GM12878 (cell line): Measurements from ENCODE around the gene PLA2G2E. TPM values are rescaled to one million over a fixed set of nuclear protein-coding genes. Genes with fewer than 3 reads are reported as not detected.
A peak's percentile ranks its signal among the peaks of the same experiment; 100 is the strongest.

Experiments
- CBX3 ChIP-seq: fragments of 200-600 bp; sonication (generic); IDR thresholded peaks from 2 replicates; pipeline ENCODE4 v1.6.1; 2016; ENCODE audit warnings: low read depth, borderline replicate concordance
- CEBPB ChIP-seq, 2 experiments: fragments of 150-350 bp in 1 of 2; IDR thresholded peaks; 2 replicates each; pipeline ENCODE4 v1.6.1; 2012 to 2014; ENCODE audit warnings: low read depth in 2 of 2, low read length in 2 of 2, borderline replicate concordance in 1 of 2, inconsistent platforms in 1 of 2
- CHD1 ChIP-seq: IDR thresholded peaks from 2 replicates; pipeline ENCODE4 v1.6.1; 2012; ENCODE audit warnings: low read depth, low read length, improper control_type of control experiment
- CHD4 ChIP-seq: fragments of 200-600 bp; sonication (generic); IDR thresholded peaks from 2 replicates; pipeline ENCODE4 v1.6.1; 2016; ENCODE audit warnings: mild to moderate bottlenecking
- DPF2 ChIP-seq: fragments of 450-650 bp; IDR thresholded peaks from 2 replicates; pipeline ENCODE4 v1.6.1; 2017; ENCODE audit warnings: mild to moderate bottlenecking
- EGR1 ChIP-seq, 2 experiments: IDR thresholded peaks; 1 replicate in 1 of 2; 2 replicates in 1 of 2; pipeline ENCODE4 v1.6.1; 2011 to 2012; ENCODE audit warnings: low read depth in 2 of 2, low read length in 2 of 2, borderline replicate concordance in 1 of 2, mild to moderate bottlenecking in 1 of 2, moderate library complexity in 1 of 2
- IKZF1 ChIP-seq: fragments of 450-650 bp; conservative IDR thresholded peaks from 2 replicates; pipeline ENCODE4 v1.6.1; 2017; ENCODE audit warnings: antibody characterized with exemption, mild to moderate bottlenecking
- IKZF2 ChIP-seq, 2 experiments: fragments of 450-650 bp; IDR thresholded peaks; 2 replicates each; pipeline ENCODE4 v1.6.1; 2017; ENCODE audit warnings: mild to moderate bottlenecking in 2 of 2, moderate library complexity in 2 of 2
- IRF4 ChIP-seq: IDR thresholded peaks from 2 replicates; pipeline ENCODE4 v1.6.1; 2011; ENCODE audit warnings: low read depth, low read length
- MTA2 ChIP-seq: fragments of 450-650 bp; IDR thresholded peaks from 2 replicates; pipeline ENCODE4 v1.6.1; 2016; ENCODE audit warnings: low read depth, mild to moderate bottlenecking, moderate library complexity
- MYC ChIP-seq: IDR thresholded peaks from 2 replicates; pipeline ENCODE4 v1.6.1; 2011; ENCODE audit warnings: mild to moderate bottlenecking, low read length, moderate library complexity, inconsistent platforms; ENCODE audit not compliant: insufficient read depth, insufficient replicate concordance, insufficient read length, severe bottlenecking
- NR2C1 ChIP-seq: fragments of 450-650 bp; IDR thresholded peaks from 2 replicates; pipeline ENCODE4 v1.6.1; 2017; ENCODE audit warnings: antibody characterized with exemption, mild to moderate bottlenecking, moderate library complexity
- POLR2A ChIP-seq: IDR thresholded peaks from 2 replicates; pipeline ENCODE4 v1.6.1; 2011; ENCODE audit warnings: low read depth, mild to moderate bottlenecking, low read length
- RB1 ChIP-seq: fragments of 450-650 bp; formaldehyde crosslinking; IDR thresholded peaks from 2 replicates; pipeline ENCODE4 v1.6.1; 2017; ENCODE audit warnings: mild to moderate bottlenecking, borderline replicate concordance
- SREBF1 ChIP-seq: IDR thresholded peaks from 2 replicates; pipeline ENCODE4 v1.6.1; 2012; ENCODE audit warnings: mild to moderate bottlenecking, low read length
- SUPT20H ChIP-seq: IDR thresholded peaks from 2 replicates; pipeline ENCODE4 v1.6.1; 2011; ENCODE audit warnings: low read depth, mild to moderate bottlenecking, low read length, moderate library complexity, borderline replicate concordance; ENCODE audit not compliant: control insufficient read depth
- SUZ12 ChIP-seq: fragments of 200-600 bp; sonication (generic); IDR thresholded peaks from one replicate; pipeline ENCODE4 v1.6.1; 2018; ENCODE audit warnings: antibody characterized with exemption, mild to moderate bottlenecking; ENCODE audit not compliant: unreplicated experiment
- TCF7 ChIP-seq: IDR thresholded peaks from 2 replicates; pipeline ENCODE4 v1.6.1; 2014; ENCODE audit warnings: antibody characterized with exemption, borderline replicate concordance
- ZNF207 ChIP-seq: fragments of 450-650 bp; IDR thresholded peaks from 2 replicates; pipeline ENCODE4 v1.6.1; 2014; ENCODE audit warnings: antibody characterized with exemption, mild to moderate bottlenecking, borderline replicate concordance
- ZNF217 ChIP-seq: fragments of 450-650 bp; IDR thresholded peaks from 2 replicates; pipeline ENCODE4 v1.6.1; 2017; ENCODE audit warnings: antibody characterized with exemption, mild to moderate bottlenecking
- polyA plus RNA-seq, 11 experiments: library from polyadenylated mRNA; depleted of rRNA in 4 of 11; unstranded in 6 of 11; stranded (reverse) in 5 of 11; fragments of >200 nt; fragmentation: Nextera tagmentation in 4 of 11; fragmentation: Illumina TruSeq in 1 of 11; extraction: Ambion mirVana in 4 of 11; extraction: Trizol in 1 of 11; gene quantifications; 1 replicate in 1 of 11; 2 replicates in 10 of 11; pipeline versions ENCODE4 v1.2.1 to v1.2.3, GENCODE V29; 2011 to 2016; ENCODE audit warnings: inconsistent platforms in 2 of 11, missing spikeins in 2 of 11, low read depth in 1 of 11
- total RNA-seq, 4 experiments: library from RNA; depleted of rRNA in 3 of 4; stranded (reverse); fragments of >200 nt in 3 of 4; fragmentation: Illumina TruSeq in 1 of 4; extraction: Trizol in 1 of 4; gene quantifications; 2 replicates each; pipeline versions ENCODE4 v1.2.1 to v1.2.3, GENCODE V29; 2013 to 2021
- TF ChIP-seq, protein P1 (sequence below): fragments of 450-650 bp; conservative IDR thresholded peaks from 2 replicates; pipeline ENCODE4 v1.6.1; 2017; ENCODE audit warnings: mild to moderate bottlenecking, moderate library complexity
- TF ChIP-seq, protein P2 (sequence below), 3 experiments: IDR thresholded peaks in 2 of 3; conservative IDR thresholded peaks in 1 of 3; 2 replicates each; pipeline ENCODE4 v1.5.1; 2011; ENCODE audit warnings: low read depth in 3 of 3, low read length in 3 of 3, mild to moderate bottlenecking in 3 of 3, control low read depth in 2 of 3, moderate library complexity in 2 of 3, inconsistent platforms in 1 of 3, mixed read lengths in 1 of 3; ENCODE audit not compliant: control insufficient read depth in 2 of 3, insufficient read depth in 1 of 3; ENCODE audit errors: extremely low read depth in 1 of 3
- TF ChIP-seq, protein P3 (sequence below): IDR thresholded peaks from 2 replicates; pipeline ENCODE4 v1.6.1; 2012; ENCODE audit warnings: low read length, inconsistent platforms
- TF ChIP-seq, protein P4 (sequence below): fragments of 450-650 bp; IDR thresholded peaks from 2 replicates; pipeline ENCODE4 v1.6.1; 2017; ENCODE audit warnings: borderline replicate concordance

Gene PLA2G2E
- total and polyA plus RNA-seq, 10 of the 15 experiments (the other 5 are each of a cell fraction or from before 2014, with no cell fraction given) = not detected

DNA sequence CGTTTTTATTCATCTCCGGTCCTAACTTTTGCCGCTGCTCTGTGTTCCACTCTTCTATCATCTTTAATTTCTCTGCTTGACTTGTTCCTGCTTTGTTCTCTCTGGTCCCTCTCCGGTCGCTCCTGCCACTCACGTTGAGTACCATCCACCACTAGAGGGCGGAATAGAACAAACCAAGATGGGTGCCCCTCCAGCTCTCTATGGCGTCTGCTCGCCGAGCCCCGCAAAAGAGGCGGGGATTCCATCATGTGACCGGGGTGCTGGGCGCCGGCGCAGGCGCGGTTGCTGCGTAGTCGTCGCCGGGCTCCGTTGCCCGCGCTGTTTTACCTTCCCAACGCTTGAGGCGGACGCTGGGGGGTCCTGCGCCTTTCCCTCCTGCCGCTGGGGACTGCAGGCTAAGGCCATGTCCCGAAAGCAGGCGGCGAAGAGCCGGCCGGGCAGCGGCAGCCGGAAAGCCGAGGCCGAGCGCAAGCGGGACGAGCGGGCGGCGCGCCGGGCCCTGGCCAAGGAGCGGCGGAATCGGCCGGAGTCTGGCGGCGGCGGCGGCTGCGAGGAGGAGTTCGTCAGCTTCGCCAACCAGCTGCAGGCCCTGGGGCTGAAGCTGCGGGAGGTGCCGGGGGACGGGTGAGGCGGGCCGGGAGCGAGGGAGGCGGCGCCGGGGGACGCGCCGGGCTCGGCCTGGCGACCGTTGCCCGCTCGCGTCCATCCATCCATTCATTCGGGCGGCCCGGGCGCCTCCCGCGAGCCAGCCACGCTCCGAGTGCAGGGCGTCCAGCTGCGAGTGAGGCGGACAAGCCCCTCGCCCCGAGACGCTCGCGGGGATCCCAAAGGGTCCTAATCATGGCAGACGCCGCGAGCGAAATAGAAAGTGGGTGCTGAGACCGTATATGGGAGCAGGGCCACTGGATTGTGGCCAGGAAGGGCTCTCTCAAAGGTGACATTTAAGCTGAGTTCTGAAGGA lies 41.0 kb downstream of the PLA2G2E start, which contains the start of gene OTUD3 (continued):
- TF ChIP-seq CHD1 (0 out of 2 replicates have a peak, but pooled peaks have one; percentile 73), ZNF217 (no peak), IKZF2 (IDR thresholded peaks at IDR 0.05) (no peak), SREBF1 (no peak), TCF7 (no peak), ZNF207 (peak; percentile 40; the same call in 1 of the 2 replicates), SUZ12 (no peak), IKZF1 (peak; percentile 78), POLR2A (peak; percentile 92), DPF2 (peak; percentile 62; the same call in 1 of the 2 replicates), CHD4 (no peak), SUPT20H (no peak), MYC (no peak), CEBPB (IDR thresholded peaks at IDR 0.05; ENCODE audit: borderline replicate concordance in 1 of 2, low read depth in 2 of 2, low read length in 2 of 2) (no peak), NR2C1 (no peak), CBX3 (no peak), EGR1 (IDR thresholded peaks at IDR 0.05; ENCODE audit: borderline replicate concordance in 1 of 2, low read depth in 2 of 2, low read length in 2 of 2) (no peak), RB1 (peak; percentile 89), MTA2 (no peak), IRF4 (no peak)
- TF ChIP-seq, protein P1, sequence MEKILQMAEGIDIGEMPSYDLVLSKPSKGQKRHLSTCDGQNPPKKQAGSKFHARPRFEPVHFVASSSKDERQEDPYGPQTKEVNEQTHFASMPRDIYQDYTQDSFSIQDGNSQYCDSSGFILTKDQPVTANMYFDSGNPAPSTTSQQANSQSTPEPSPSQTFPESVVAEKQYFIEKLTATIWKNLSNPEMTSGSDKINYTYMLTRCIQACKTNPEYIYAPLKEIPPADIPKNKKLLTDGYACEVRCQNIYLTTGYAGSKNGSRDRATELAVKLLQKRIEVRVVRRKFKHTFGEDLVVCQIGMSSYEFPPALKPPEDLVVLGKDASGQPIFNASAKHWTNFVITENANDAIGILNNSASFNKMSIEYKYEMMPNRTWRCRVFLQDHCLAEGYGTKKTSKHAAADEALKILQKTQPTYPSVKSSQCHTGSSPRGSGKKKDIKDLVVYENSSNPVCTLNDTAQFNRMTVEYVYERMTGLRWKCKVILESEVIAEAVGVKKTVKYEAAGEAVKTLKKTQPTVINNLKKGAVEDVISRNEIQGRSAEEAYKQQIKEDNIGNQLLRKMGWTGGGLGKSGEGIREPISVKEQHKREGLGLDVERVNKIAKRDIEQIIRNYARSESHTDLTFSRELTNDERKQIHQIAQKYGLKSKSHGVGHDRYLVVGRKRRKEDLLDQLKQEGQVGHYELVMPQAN = peak; percentile 88
- TF ChIP-seq, protein P2, sequence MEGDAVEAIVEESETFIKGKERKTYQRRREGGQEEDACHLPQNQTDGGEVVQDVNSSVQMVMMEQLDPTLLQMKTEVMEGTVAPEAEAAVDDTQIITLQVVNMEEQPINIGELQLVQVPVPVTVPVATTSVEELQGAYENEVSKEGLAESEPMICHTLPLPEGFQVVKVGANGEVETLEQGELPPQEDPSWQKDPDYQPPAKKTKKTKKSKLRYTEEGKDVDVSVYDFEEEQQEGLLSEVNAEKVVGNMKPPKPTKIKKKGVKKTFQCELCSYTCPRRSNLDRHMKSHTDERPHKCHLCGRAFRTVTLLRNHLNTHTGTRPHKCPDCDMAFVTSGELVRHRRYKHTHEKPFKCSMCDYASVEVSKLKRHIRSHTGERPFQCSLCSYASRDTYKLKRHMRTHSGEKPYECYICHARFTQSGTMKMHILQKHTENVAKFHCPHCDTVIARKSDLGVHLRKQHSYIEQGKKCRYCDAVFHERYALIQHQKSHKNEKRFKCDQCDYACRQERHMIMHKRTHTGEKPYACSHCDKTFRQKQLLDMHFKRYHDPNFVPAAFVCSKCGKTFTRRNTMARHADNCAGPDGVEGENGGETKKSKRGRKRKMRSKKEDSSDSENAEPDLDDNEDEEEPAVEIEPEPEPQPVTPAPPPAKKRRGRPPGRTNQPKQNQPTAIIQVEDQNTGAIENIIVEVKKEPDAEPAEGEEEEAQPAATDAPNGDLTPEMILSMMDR (IDR thresholded peaks at IDR 0.05 in 2 of 3, conservative IDR thresholded peaks at IDR 0.05 in 1 of 3; ENCODE audit: control insufficient read depth in 2 of 3, extremely low read depth in 1 of 3, insufficient read depth in 1 of 3, low read depth in 3 of 3, low read length in 3 of 3) = peak; percentile 88 to 95 (median 94); a peak in 5 of 6 replicates
- TF ChIP-seq, protein P3, sequence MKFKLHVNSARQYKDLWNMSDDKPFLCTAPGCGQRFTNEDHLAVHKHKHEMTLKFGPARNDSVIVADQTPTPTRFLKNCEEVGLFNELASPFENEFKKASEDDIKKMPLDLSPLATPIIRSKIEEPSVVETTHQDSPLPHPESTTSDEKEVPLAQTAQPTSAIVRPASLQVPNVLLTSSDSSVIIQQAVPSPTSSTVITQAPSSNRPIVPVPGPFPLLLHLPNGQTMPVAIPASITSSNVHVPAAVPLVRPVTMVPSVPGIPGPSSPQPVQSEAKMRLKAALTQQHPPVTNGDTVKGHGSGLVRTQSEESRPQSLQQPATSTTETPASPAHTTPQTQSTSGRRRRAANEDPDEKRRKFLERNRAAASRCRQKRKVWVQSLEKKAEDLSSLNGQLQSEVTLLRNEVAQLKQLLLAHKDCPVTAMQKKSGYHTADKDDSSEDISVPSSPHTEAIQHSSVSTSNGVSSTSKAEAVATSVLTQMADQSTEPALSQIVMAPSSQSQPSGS = no peak
- TF ChIP-seq, protein P4, sequence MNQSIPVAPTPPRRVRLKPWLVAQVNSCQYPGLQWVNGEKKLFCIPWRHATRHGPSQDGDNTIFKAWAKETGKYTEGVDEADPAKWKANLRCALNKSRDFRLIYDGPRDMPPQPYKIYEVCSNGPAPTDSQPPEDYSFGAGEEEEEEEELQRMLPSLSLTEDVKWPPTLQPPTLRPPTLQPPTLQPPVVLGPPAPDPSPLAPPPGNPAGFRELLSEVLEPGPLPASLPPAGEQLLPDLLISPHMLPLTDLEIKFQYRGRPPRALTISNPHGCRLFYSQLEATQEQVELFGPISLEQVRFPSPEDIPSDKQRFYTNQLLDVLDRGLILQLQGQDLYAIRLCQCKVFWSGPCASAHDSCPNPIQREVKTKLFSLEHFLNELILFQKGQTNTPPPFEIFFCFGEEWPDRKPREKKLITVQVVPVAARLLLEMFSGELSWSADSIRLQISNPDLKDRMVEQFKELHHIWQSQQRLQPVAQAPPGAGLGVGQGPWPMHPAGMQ = no peak
